HL-60/S4 treated with phorbol 12-myristate 13-acetate at 8.2 ng/mL for 4 days and 3 days (cell line): ENCODE results near the gene MAGOHB.
"Not testable (repeated sequence)": the region's sequence is repeated elsewhere in the genome, so short reads cannot be mapped to it uniquely, and the experiment has no call there.

ENCODE experiments used
- in situ Hi-C: fragments of 300-500 bp; cut with MboI; formaldehyde crosslinking; loops from 2 replicates; pipeline ENCODE4 v1.15.0; 2022; ENCODE audit warnings: low sequenced_read_pairs

Gene MAGOHB

DNA sequence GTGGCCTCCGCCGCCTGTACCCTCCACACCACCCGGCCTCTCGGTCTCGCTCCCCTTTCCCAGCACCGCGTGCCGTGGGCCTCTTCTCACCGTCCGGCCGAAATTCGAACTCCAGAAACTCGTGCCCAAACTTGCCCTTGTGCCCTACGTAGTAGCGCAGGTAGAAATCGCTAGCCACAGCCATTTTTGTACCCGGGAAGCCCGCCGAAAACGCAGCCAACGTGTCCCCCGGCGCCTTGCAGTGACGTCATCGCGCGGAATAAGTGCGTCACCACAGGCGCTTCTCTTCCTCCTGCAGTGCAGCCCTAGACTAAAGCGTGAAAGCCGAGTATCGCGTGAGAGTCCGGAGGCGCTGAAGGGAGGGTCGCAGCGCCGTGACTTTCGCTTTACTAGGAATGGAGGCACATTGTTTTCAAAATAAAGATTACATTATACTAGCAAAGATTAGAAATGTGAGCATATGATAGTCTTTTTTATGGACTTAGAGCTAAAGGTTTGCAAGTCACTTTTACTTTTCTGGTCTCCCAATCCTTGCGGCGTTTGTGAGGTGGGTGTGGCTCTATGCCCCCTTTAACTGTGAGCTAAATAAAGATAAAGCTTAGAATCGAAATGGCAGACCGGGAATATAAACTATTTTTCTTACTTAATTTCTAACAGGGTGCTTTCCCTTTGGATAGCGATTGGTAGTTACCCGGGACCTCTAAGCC, at the start of gene MAGOHB:
MAGOHB (minus strand) TSS at position 261 of the 707 bp plus-strand sequence; CDS start at position 184, 77 bp downstream.
- in situ Hi-C loops: no loop called here

DNA sequence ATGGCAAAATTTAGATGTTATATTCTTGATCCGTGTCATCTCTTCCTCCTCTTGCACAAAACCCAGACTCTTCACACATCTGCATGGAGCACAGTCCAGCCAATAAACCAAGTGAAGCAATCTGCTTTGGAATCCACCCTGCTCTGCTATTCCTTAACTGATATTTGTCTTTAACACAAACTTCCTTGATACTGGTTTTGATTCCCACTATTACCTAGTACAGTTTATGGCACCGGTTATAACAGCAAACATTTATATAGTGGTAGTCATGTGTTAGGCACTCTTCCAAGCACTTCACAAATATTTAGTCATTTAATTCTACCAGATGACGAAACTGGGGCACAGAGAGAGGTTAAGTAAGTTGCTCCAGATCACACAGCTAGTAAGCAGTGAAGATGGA, 47.9 kb upstream of the MAGOHB start:
- in situ Hi-C loops: no loop called here

DNA sequence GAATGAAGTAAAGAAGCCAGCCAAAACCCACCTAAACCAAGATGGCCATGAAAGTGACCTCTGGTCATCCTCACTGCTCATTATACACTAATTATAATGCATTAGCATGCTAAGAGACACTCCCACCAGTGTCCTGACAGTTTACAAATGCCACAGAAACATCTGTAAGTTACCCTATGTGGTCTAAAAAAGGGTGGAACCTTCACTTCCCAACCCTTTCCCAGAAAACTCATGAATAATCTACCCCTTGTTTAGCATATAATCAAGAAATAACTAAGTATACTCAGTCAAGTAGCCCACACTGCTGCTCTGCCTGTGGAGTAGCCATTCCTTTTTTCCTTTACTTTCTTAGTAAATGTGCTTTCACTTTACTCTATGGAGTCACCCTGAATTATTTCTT, 40.6 kb upstream of the MAGOHB start:
- in situ Hi-C loops: no loop called here

DNA sequence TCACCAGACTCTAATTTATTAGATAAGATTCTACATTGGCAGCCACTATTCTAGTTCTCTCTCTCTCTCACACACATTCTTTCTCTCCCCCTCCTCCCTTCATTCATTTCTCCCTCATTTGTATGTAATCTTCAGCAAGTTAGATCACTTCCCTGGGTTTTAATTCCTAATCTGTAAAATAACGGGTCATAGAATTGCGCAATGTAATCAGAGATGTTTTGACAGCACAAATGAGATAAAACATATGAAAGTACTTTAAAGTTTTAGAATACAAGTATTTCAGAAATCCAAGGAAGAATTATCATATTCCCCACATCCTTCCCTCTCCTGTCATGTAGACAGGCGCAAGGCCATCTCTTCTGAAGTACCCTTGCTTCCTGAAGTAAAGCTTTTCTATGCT, 38.8 kb upstream of the MAGOHB start:
- in situ Hi-C loops: no loop called here

DNA sequence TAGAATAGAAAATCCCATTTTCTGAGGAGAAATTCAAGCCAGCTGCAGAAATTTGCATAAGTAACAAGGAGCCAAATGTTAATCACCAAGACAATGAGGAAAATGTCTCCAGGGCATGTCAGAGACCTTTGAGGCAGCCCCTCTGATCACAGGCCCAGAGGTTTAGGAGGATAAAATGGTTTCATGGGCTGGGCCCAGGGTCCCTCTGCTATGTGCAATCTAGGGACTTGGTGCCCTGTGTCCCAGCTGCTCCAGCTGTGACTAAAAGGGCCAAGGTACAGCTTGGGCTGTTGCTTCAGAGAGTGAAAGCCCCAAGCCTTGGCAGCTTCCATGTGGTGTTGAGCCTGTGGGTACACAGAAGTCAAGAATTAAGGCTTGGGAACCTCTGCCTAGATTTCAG, 33.2 kb upstream of the MAGOHB start:
- in situ Hi-C loops: not testable (repeated sequence)

DNA sequence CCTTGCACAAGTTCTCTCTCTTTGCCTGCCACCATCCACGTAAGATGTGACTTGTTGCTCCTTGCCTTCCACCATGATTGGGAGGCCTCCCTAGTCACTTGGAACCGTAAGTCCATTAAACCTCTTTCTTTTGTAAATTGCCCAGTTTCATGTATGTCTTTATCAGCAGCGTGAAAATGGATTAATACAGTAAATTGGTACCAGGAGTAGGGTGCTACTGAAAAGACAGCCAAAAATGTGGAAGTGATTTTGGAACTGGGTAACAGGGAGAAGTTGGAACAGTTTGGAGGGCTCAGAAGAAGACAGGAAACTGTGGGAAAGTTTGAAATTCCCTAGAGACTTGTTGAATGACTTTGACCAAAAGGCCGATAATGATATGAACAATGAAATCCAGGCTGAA, 32.5 kb upstream of the MAGOHB start:
- in situ Hi-C loops: no loop called here

DNA sequence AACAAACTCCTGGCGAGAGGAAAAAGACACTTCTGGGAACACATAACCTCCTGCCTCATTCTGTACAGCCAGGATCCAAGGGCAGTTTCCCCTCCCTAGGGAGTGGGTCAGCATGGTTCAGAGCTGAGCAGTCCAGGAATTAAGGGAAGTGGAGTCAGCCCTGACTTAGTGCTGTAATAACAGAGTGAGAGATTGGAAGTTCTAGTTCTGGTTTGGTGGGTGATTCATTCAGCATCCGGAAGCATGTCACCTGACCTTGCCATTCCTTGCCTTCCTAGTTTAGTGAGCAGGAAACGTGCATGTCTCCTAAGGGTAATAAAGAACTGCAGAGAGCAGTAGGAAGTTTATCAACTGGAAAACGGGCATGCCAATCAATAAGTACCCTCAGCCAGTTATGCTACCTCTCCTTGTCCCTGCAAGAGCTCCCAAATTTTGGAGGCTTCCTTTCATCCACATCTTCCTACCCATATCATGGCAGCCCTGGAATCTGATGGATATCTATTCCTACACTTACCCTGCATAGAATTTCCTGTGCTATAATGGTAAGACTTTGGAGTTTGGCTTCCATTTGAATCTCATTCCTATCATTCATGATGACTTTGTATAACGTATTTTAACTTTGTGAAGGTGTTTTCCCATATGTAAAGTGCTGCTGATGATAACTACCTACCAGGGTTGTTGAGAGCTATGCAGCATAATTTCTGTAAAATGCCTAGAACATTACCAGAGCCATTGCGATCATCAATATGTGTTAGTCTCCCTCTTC, 28.5 kb upstream of the MAGOHB start:
- in situ Hi-C loops: no loop called here

DNA sequence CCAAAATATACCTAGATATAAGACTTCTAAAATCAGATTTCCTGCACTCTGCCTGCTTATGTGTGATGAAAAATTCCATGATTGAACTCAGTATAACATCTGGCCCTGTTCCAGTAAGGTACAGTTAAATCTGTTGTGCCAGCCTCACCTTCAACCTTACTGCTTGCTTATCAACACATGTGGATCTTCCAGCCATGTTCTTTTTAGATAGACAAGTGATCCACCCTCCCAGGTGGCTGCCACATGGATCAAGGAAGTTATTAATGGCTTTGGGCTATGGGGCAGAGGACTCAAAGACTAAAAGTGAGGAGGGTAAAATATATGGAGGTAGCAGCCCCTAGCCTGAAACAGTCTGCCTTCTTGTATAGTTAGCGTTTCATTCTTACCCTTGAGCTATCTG, 25.3 kb upstream of the MAGOHB start:
- in situ Hi-C loops: no loop called here

GRCh38 chr12:10636611-10637010, 23.2 kb upstream of the MAGOHB start:
- in situ Hi-C loops: no loop called here

- in situ Hi-C loops: no loop called here
These were observed 22.7 kb upstream of the MAGOHB start for GRCh38 chr12:10636124-10636523.

DNA sequence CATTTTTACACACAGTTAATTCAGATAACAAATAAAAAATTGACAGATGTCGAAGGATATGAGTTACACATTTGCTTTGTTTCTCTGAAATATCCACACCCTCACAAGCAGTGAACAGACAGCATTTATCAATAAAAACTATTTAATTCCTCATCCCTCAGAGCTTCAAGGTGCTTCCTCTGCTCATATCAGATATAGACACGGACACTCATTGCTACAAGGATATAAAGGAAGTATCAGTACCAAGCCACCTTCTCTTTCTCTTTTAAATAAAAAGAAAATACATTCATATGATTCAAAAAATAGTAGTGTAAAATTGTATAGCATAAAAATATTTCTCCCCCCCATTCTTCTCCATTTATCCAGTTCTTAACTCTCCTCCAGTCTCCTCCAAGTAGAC, 21.9 kb upstream of the MAGOHB start:
- in situ Hi-C loops: no loop called here

GRCh38 chr12:10634427-10634826, 21.0 kb upstream of the MAGOHB start:
- in situ Hi-C loops: no loop called here

DNA sequence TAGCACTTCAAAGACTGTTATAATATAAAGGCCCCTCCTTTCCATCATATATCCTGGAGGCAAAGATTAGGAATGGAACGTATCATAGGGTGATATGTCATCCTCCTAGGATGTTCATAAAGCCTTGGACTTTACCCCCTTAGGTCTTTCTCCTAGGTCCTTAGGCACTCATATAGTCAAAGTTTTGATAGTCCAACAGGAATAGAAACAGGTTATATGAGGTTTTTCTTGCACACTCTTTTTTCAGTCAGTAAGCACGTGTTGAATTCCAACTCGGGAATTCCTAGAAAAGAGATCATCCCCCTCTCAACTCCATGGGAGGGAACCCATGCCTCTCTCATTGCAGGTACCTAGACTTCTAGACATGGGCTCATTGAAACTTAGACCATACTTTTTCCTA, 20.1 kb upstream of the MAGOHB start:
- in situ Hi-C loops: no loop called here

DNA sequence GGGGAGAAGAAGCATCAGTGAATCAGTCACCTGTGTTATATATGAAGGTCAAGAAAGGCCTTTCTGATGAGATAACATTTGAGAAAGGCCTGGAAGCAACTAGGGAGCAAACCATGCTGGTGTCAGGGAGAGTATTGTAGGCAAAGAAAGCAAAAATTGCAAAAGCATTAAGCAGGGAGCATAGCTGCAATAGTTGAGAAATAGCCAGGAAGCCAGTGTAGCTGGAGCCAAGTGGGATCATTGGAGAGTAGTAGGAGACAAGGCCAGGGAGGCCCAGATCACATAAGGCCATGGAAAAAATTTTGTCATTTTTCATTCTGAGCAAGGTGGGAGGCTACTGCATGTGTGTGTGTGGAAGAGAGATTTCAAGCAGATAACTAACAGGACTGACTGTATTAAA, 18.8 kb upstream of the MAGOHB start:
- in situ Hi-C loops: no loop called here

- in situ Hi-C loops: no loop called here
These were observed 11.2 kb upstream of the MAGOHB start for GRCh38 chr12:10624605-10625004.

GRCh38 chr12:10623131-10623530, 9.7 kb upstream of the MAGOHB start:
- in situ Hi-C loops: no loop called here

GRCh38 chr12:10621278-10621677, 7.9 kb upstream of the MAGOHB start:
- in situ Hi-C loops: no loop called here

GRCh38 chr12:10620078-10620779, 6.8 kb upstream of the MAGOHB start:
- in situ Hi-C loops: no loop called here

DNA sequence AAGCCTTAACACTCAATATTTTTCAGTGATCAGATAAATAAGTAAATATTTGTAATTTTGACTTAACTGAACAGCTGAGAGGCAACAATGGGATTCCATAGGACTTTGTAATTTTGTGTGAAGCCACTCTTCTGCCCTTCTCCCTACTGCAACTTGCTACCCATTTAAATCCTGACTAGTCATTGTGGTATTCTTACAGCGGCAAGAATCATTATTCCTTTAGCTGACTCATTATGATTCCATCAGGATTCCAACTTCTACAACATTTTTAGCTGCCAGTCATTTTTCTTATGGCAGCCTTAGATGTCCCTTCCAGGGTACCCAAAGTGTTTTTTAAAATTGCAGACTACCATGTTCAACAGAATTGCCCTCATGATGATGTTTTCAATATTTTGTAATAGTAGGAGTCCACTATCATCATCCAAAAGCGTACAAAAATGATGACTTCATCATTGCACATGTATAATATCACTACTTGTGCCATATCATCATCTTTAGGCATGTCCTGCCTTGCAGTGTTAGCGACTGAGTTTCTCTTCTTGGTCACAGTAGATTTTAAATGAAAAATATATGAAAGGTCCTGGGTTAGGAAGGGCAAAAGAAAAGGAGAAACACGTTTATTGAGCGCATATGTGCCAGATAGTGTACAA, 5.1 kb upstream of the MAGOHB start:
- in situ Hi-C loops: no loop called here

DNA sequence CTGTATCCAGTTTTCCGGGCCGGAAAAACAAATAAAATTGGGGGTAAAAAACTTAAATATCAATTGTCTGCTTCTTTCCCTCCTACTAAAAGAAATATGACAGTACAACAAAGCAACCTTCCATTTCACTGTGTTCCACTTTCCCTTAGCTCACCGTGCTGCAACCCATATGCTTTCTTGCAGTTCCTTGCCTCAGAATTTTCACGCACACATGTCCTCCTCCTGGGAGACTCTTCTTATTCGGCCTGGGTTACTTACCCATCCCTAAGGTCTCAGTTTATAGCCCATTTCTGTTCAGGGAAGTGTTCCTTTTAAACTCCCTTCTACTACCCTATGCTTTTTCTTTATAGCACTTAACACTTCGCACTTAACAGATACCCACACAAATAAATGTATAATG, 4.5 kb upstream of the MAGOHB start:
- in situ Hi-C loops: no loop called here

DNA sequence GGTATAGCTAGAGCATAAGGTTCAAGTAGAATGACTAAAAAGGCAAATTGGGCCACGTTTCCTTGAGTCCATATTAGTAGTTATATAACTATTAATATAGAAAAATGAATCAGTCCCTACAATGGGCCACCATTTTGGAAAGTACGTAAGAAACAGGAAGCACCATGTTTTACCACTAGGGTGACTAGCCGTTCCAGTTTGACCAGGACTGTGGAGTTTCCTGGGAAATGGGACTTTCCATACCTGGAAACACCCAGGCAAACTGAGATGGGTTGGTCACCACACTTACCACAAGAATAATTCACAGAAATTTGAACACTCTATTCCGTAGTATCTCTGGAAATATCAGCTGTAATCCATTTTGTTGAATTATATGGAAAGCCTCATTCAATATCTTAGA, 2.1 kb upstream of the MAGOHB start:
- in situ Hi-C loops: no loop called here

- in situ Hi-C loops: no loop called here
These were observed 604 bp upstream of the MAGOHB start for GRCh38 chr12:10614056-10614370.
